RPMI7951 (cell line): Measurements from ENCODE around the gene VLDLR. TPM values are rescaled to one million over a fixed set of nuclear protein-coding genes. Genes with fewer than 3 reads are reported as not detected.

Experiments used
- DNase-seq: peaks from one replicate; pipeline ENCODE4 v3.0.0-alpha.2; 2012; ENCODE audit warnings: low read depth
- total RNA-seq: library from RNA; depleted of rRNA; stranded (reverse); fragments of >200 nt; shearing (Covaris generic); gene quantifications from 2 replicates; pipeline ENCODE4 v1.2.3, GENCODE V29; 2014; rRNA removed

VLDLR gene
- total RNA-seq: 10.8 and 11.5 TPM in 2 replicates

DNA sequence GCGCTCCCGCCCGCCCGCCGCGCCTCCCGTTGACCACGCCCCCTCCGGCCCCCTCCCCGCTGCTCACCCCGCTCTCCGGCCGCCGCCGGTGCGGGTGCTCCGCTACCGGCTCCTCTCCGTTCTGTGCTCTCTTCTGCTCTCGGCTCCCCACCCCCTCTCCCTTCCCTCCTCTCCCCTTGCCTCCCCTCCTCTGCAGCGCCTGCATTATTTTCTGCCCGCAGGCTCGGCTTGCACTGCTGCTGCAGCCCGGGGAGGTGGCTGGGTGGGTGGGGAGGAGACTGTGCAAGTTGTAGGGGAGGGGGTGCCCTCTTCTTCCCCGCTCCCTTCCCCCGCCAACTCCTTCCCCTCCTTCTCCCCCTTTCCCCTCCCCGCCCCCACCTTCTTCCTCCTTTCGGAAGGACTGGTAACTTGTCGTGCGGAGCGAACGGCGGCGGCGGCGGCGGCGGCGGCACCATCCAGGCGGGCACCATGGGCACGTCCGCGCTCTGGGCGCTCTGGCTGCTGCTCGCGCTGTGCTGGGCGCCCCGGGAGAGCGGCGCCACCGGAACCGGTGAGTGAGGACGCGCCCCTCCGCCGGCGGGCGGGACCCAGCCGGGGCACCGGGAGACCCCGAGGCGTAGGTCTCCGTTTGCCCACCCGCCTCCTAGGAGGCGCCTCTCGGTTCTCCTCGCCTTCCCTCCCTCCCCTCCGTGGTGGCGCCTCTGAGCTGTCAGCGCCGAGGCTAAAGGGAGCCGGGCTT is at the start of gene VLDLR:
Gene VLDLR (plus strand): TSS at position 66 of the 739 bp plus-strand sequence. CDS start 403 bp downstream, at position 469.
- peak; percentile 34 for DNase-seq

DNA sequence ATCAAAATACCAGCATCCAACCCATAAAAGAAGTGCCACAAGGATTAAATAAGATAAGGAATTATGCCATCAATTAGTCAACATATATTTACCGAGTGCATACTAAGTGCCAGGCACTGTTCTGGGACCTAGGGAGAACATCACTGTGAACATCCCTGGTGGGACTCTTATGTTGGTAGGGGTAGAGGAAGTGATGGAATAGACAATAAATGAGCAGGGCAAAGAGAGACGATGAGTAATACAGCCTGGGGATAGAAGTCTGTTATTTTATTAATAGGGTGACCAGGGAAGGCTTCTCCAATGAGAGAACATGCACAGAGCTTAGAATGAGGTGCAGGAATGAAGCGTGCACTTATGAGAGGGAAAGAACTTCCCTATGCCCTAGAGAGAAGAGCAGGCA is 47.4 kb upstream of the VLDLR start:
- DNase-seq: peak; percentile 30

DNA sequence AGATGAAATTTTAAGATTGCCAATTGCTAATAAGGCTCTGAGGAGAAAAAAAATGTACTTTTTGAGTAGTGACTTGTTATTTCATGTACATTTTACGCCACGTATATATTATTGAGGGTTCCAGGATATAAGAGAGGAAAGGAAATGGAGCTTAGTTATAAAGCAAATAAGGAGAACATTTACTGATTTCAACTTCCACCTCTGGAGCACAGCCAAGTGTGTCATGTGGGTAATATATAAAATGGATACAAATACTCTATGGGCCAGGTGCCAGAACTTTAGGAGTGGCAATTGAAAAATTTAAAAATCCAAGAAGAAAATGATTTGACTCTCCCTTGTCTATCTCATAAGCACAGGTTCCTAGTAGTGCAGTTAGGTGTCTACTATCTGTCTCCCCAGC is 45.0 kb upstream of the VLDLR start:
- DNase-seq: no peak

DNA sequence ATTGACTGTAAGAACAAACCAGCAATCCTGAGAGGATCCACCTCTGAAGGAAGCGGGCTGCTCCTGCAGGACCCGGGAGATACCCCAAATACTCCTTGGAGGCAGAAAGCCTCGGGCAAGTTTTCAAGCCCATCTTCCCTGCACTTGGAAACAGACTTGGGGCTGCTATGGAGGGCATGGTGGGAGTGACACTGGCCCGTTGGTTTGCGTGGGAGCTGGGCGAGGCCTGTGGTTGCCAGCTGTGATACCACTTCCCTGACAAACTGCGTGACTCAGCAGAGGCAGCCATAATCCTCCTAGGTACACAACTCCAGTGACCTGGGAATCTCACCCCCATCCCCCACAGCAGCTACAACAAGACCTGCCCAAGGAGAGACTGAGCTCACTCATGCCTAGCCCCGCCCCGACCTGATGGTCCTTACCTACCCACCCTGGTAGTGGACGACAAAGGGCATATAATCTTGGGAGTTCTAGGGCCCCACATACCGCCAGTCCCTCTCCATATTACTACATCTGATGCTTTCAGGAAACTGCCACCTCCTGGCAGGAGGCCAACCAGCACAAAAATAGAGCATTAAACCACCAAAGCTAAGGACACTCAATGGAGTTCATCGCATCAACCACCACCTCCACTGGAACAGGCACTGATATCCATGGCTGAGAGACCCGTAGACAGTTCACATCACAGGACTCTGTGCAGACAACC is 38.1 kb upstream of the VLDLR start:
- peak; percentile 9 for DNase-seq

DNA sequence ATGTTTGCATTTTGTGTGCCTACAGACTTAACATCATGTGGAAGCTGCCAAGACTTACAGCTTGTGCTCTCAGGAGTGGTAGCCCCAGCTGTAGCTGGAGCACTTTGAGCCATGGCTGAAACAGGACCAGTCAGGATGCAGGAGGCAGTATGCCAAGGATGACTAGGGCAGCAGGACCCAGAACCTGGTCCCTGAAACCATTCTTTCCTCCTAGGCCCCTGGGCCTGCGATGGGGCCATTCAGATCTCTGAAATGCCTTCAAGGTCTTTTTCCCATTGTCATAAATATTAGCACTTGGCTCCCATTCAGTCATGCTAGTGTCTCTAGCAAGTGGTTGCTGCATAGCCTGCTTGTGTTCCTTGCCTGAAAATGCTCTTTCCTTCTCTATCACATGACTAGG is 29.6 kb upstream of the VLDLR start:
- DNase-seq: no peak

DNA sequence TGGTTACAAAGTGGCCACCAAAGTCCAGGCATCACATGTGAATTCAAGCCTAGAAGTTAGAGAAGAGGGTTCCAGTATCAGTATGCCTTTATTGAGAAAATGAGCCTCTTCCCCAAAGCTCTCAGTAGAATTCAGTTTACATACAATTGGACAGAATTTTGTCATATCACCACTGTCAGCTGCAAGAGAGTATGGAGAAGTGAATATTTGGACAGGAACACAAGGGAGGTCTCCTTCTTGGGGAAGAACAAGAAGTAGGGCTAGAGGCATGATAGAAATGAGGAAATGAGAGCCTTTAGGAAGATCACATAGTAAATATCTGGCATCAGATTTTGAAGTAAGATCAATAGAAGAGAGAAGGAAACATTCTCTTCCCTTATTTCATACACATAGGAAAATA is 27.8 kb upstream of the VLDLR start:
- DNase-seq: no peak

DNA sequence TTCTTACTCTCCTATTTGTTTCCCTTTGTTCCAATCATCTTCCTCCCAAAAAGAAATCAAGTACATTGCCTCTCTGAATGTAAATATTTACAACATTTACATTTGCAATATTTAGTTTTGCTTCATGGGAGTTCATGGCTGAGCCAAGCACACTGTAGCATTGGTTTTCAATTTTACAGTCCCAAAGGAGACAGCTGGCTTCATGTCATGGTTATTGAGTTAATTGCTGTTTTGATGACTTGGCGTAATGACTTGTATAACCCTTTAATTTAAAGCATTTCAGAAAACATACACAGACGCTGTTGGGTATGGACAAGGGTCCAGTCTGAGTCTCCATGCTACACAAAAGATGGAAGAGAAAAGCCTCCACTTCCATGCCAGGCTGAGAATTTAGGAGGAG is 25.6 kb upstream of the VLDLR start:
- DNase-seq: no peak

DNA sequence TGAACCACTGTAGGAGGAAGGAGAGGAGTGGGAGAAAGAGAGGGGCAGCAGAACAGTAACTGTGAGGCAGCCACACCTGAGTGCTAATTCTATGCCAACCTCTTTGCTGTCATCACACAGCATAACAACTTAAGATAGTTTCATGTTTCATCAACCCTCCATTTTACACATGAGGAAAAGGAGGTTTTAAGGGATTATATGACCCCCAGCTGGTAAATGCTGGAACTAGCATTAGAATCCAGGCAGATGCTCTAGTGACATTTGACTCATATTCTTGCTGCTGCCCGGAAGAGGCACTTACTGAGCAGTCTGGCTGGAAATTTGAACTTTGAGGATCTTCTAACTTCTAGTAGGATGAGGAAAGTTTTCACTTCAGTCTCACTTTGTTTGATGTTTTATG is 24.1 kb upstream of the VLDLR start:
- DNase-seq: peak; percentile 2

DNA sequence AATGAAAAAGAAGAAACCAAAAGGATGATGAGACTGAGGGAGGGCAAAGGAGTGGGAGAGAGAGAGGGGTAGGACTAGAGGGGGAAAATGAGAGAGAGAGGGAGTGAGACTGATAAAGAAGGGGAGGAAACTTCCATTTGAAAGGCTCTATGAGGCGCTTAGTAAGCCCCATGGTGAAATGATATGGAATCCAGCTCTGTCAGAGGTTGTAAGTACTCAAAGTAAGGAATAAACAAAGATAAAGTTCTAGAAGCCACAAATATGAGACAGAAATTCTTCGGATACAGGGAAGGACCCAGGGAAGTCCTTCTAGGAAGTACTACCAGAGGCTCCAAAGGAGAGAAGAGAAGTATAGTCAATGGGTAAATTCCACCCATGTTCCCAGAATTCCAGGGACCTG is 21.7 kb upstream of the VLDLR start:
- DNase-seq: no peak

DNA sequence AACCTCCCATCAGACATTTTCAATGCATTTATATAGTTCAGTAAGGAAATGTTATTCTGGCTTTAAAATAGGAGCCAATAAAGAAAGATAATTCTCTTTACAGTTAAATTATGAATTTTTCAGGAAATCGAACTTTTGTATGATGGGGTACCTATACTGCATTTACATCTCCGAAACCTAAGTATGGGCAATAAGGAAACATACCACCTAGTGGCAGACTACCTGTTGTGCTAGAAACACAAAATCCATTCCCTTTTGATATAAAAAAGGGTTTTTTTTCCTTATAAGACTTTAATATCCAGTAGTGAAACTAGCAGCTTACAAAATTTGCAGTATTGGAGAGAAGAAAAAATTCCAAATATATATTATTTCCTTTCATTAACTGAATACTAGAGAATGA is 21.3 kb upstream of the VLDLR start:
- no peak for DNase-seq

DNA sequence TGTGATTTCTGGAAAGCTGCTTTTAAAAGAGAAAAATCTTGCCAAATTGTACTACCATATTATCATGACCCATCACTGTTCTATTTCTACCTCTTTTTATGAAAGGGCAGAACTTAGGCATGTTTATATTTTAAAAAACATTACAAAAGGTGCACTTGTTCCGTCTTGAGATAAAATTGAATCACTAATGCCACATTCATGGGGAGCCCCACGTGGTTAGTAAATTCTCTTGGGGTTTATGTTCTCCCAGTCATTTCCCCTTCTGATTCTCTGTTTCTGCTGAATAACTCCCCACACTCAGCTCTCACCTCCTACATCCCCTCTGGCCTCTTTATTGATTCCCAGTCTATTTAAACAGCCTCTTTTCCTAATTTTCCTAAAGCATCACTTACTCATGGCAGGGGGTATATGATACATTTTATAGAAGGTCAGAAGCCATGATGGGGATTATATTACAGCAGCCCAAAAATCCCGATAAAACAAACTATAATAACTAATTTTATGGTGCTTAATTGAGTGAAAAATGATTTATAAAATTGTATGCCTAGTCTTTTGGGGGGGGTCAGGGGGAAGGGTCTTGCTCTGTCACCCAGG is 19.7 kb upstream of the VLDLR start:
- no peak for DNase-seq

DNA sequence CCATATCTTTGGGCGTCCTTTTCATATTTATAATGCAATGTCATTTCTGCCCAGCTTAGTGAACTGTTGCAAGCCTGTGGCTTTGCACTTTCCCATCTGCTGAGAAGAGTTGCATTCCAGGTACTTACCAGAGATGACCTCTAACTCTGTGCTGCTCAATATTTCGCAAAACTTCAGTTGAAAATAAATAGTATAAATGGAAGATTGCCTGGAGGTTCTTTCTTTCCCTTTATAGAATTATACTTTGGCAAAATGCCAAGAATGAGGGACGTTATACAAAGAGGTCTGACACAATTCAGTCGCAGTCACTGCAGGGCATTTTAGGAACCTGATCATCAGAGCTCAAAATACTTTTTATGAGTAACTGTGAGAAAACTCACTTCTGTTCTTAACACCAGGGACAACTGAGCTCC is 18.9 kb upstream of the VLDLR start:
- DNase-seq: no peak

DNA sequence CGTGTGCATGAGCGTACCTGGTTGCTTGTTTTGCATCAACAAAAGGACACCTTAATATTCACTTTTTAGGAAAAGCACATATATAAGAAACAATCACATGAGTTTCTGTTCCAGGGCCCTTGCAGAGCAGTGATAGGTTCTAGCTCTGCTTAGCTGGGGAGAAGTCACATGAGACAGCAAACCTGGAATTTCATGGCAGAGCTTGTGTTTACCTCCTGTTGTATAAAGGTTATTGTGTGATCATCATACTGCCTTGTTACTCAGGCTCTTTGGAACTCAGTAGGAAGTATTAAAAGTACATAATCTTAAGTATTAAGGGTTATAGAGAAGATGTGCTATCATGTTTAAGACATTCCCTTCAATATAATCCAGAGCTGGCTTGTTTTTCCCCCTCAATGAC is 18.0 kb upstream of the VLDLR start:
- no peak for DNase-seq

DNA sequence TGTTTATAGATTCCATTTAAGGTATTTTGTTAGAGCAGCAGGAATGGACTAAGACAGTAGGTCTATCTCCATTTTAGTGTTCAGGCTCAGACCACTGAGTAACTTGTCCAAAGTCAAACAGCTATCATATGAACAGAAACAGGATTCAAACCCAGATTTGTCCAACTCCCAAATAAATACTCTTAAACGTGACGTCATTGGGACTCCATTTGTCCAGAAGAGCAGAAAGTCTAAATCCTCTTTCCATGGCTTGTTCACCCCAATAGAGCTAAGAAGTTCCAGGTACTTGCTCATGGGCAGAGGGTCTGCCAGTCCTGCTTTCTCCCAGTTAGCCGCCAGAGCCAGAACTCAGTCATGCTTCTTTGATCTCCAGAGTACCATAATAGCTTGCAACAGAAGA is 16.3 kb upstream of the VLDLR start:
- no peak for DNase-seq

DNA sequence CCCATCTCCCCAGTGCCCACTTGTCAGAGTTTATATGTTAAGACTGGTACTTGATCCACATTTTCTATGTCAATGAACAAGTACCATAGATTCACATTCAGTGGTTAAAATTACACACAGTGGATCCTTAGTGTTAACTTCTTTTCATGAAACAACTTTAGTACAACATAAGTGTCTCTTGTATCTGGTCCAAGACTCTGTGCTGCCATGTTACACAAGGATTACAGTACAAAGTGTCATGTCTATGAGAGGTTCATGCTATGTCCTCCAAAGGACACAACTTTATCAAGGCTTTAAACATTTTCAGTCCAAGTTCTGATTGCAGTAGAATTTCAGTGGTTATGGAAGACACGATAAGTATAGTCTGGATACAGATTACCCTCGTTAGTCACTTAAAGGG is 13.3 kb upstream of the VLDLR start:
- no peak for DNase-seq

DNA sequence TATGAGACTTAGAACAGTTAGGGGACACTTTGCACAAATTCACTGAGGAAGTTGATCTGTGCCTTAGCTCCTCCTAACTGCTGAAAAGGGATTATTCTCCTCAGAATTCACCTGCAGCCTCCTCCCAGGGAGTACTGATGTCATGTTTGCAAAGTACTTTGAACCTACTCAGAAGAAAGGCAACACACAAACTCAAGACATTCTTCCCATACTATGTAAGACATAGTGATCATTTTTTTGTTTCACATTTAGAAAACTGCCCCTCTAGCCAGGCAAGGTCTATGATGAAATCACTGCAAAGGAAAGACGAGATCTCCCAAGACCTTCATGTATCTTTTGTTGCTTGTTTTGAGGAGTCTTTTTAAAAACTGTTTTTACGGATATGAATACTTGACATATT is 10.6 kb upstream of the VLDLR start:
- no peak for DNase-seq

DNA sequence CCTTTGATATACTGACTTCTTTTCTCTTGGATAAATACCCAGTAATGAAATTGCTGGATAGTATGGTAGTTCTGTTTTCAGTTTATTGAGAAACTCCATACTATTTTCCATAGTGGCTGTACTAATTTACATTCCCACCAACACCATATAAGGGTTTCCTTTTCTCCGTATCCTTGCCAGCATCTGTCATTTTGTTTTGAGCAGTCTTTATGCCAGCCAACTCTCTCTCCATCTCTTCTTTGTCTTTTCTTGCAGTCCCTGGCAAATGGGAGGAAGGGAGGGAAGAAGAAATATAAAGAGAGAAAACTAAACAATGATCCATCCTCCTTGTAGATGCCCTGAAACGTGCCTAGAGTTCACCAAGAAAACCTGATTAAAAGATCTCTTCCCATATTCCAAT is 9.6 kb upstream of the VLDLR start:
- no peak for DNase-seq

DNA sequence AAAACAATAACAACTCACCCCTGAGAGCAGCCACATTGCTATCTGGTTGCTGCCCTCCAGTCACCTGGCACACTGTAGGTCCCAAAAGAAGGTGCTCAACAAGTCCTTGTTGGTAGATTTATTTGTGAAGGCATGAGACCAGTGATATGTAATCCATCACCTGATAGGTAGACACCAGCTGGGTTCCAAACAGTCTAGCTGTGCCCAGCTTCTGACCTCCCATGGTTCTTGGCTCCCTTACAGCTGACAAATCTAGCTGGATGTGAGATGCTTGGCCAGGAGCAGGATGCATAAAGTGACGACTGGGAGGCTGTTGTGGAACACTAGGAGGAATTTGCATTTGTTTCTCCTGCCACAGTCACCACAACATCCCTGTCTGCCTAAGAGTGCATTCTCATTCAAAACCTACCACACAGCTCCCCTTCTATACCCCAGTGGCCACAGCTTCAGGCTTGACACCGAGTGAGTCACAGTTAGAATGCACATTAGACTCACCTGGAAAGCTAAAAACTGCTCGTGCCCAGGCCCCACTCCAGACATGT is 7.8 kb upstream of the VLDLR start:
- no peak for DNase-seq

DNA sequence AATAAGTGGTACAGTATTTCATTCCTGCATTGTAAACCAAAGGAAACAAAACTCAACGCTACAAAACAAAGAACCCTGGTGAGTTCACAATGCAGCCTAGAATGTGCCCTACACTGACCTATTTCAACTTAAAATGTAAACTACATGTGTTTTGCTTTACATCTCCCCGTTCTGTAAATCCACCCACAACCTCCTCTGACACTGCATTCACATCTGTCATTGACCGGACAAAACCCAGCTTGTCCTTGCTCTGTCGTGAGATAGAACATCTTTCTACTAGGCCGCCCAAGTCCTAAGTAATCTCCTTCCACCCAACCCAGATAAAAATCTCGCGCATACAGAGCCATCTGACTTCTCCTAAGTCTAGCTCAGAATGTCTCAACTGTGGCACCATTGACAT is 6.1 kb upstream of the VLDLR start:
- DNase-seq: no peak

DNA sequence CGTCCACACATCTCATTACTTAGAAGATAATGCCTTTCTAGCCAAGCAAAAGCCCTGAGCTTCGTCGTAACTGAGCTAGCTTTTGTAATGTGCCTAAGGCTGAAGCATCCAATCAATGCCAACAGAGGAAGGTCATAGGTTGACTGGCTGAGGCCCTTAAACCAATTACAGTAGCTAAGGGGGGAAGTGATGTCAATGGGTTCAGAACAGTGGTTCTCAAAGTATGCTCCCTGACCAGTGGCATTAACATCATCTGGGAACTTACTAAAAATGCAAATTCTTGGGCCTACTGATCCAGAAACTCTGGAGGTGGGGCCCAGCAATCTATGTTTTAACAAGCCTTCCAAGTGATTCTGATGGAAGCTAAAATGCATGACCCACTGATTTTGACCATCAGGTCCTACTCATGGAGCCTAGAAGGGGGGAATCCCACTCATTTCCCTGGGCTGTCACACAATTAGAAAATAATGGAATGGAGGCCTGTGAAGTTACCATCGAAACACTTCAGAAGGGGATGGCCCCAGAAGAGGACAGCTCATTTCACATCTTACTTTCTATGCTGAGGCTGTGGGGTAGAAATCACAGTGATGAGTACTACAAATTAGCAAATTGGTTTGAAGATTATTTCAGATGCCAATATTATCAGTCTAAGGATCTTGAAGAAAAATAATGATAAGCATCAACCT is 4.8 kb upstream of the VLDLR start:
- DNase-seq: no peak

DNA sequence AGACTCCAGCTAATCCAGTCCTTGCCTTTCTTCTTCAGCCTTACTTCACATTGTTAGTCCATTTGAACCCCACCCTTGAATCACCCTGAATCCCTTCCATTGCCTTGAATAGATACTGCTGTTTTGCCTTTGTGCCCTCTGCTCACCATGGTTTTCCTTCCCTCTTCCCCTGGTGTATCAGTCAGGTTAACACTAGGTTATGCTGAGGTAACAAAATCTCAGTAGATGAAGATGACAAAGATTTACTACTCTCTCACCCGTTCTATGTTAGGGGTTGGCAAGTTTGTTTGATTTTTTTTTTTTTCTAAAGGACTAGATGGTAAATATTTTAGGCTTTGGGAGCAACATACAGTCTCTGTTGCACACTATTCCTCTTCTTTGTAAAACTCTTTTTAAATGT is 3.3 kb upstream of the VLDLR start:
- no peak for DNase-seq
